ENCODE measurements around the gene KRTAP5-11.
"Not testable (repeated sequence)": the region's sequence is repeated elsewhere in the genome, so short reads cannot be mapped to it uniquely, and the experiment has no call there.

The KRTAP5-11 gene

GRCh38 chr11:71555508-71555907 lies 27.2 kb downstream of the KRTAP5-11 start:
- no peak for DNase-seq (ENCODE audit: low spot score)

GRCh38 chr11:71554996-71555395 lies 27.7 kb downstream of the KRTAP5-11 start:
- DNase-seq (ENCODE audit: low spot score), result no peak

- no peak for DNase-seq (ENCODE audit: low spot score)
Measured at GRCh38 chr11:71551711-71552110, 31.0 kb downstream of the KRTAP5-11 start.

GRCh38 chr11:71548716-71549151 lies 33.9 kb downstream of the KRTAP5-11 start:
- DNase-seq (ENCODE audit: low spot score), result no peak

GRCh38 chr11:71548120-71548519 lies 34.6 kb downstream of the KRTAP5-11 start, which contains the start of gene KRTAP5-9:
TSS of gene KRTAP5-9 (plus strand) at chr11:71548420. CDS start at chr11:71548658, 238 bp downstream.
- no peak for DNase-seq (ENCODE audit: low spot score)

- no peak for DNase-seq (ENCODE audit: low spot score)
Measured at GRCh38 chr11:71545405-71545966, 37.2 kb downstream of the KRTAP5-11 start.

- DNase-seq (ENCODE audit: low spot score), result no peak
Measured at GRCh38 chr11:71544525-71545214, 38.0 kb downstream of the KRTAP5-11 start.

- no peak for DNase-seq (ENCODE audit: low spot score)
Measured at GRCh38 chr11:71543866-71544265, 38.8 kb downstream of the KRTAP5-11 start.

GRCh38 chr11:71542879-71543777 lies 39.5 kb downstream of the KRTAP5-11 start:
- no peak for DNase-seq (ENCODE audit: low spot score)

GRCh38 chr11:71542382-71542781 lies 40.3 kb downstream of the KRTAP5-11 start:
- DNase-seq (ENCODE audit: low spot score), result no peak

GRCh38 chr11:71540521-71541304 lies 42.0 kb downstream of the KRTAP5-11 start:
- not testable (repeated sequence) for DNase-seq (ENCODE audit: low spot score)

- not testable (repeated sequence) for DNase-seq (ENCODE audit: low spot score)
Measured at GRCh38 chr11:71539971-71540370, 42.7 kb downstream of the KRTAP5-11 start.

GRCh38 chr11:71539017-71539416 lies 43.7 kb downstream of the KRTAP5-11 start:
- DNase-seq (ENCODE audit: low spot score), result no peak

GRCh38 chr11:71538666-71538990 lies 44.0 kb downstream of the KRTAP5-11 start:
- DNase-seq (ENCODE audit: low spot score), result no peak

- not testable (repeated sequence) for DNase-seq (ENCODE audit: low spot score)
Measured at GRCh38 chr11:71537977-71538665, 44.6 kb downstream of the KRTAP5-11 start, which contains the start of gene KRTAP5-8. TSS of gene KRTAP5-8 (plus strand) at chr11:71538025. CDS start at chr11:71538056, 31 bp downstream.

- DNase-seq (ENCODE audit: low spot score), result no peak
Measured at GRCh38 chr11:71537537-71537936, 45.1 kb downstream of the KRTAP5-11 start.

- no peak for DNase-seq (ENCODE audit: low spot score)
Measured at GRCh38 chr11:71535825-71536224, 46.9 kb downstream of the KRTAP5-11 start.

- not testable (repeated sequence) for DNase-seq (ENCODE audit: low spot score)
Measured at GRCh38 chr11:71534711-71535608, 47.7 kb downstream of the KRTAP5-11 start.

- DNase-seq (ENCODE audit: low spot score), result no peak
Measured at GRCh38 chr11:71532036-71532610, 50.6 kb downstream of the KRTAP5-11 start.

All from cerebellar cortex (tissue), 1 donor.